Tibial nerve (tissue), 4 donors: ENCODE measurements around the gene PPP2R3A. TPM values are rescaled to one million over a fixed set of nuclear protein-coding genes. Genes with fewer than 3 reads are reported as not detected.

Experiments used
- DNase-seq, 2 donors: peaks; one replicate each; pipeline ENCODE4 v3.0.0-alpha.2; 2019; ENCODE audit warnings: low spot score in 2 of 2
- H3K27ac ChIP-seq, 4 donors: fragments of 200-600 bp; sonication (generic) in 3 of 4; one replicate each; pipeline ENCODE4 v1.5.1; 2017 to 2019; ENCODE audit warnings: mild to moderate bottlenecking in 1 of 4
- H3K27me3 ChIP-seq, 2 donors: fragments of 200-600 bp; sonication (generic) in 1 of 2; one replicate each; pipeline versions ENCODE4 v1.5.1 to v1.6.0; 2017 to 2019
- H3K36me3 ChIP-seq, 3 donors: fragments of 200-600 bp; sonication (generic); one replicate each; pipeline ENCODE4 v1.5.1; 2018 to 2019
- H3K4me1 ChIP-seq, 4 donors: fragments of 200-600 bp; sonication (generic) in 3 of 4; one replicate each; pipeline ENCODE4 v1.5.1; 2017 to 2019
- H3K4me3 ChIP-seq, 4 donors: fragments of 200-600 bp; sonication (generic) in 3 of 4; one replicate each; pipeline ENCODE4 v1.5.1; 2017 to 2019; ENCODE audit warnings: mild to moderate bottlenecking in 1 of 4, moderate library complexity in 1 of 4
- H3K9me3 ChIP-seq, 4 donors: fragments of 200-600 bp; sonication (generic) in 3 of 4; one replicate each; pipeline ENCODE4 v1.5.1; 2017 to 2019
- EP300 ChIP-seq, 2 donors: sonication (generic); formaldehyde crosslinking; IDR thresholded peaks; one replicate each; pipeline ENCODE4 v1.6.1; 2017; ENCODE audit warnings: antibody characterized with exemption in 2 of 2, mild to moderate bottlenecking in 1 of 2
- POLR2A ChIP-seq, 2 donors: fragments of 450-650 bp; IDR thresholded peaks; one replicate each; pipeline ENCODE4 v1.6.1; 2017; ENCODE audit warnings: antibody characterized with exemption in 2 of 2, mild to moderate bottlenecking in 2 of 2, moderate library complexity in 2 of 2
- WGBS, 2 donors: methylation state at CpG; one replicate each; pipeline ENCODE4 v1.1.5; 2018; 5-methylcytosine and 5-hydroxymethylcytosine counted together
- total RNA-seq, 4 donors: library from RNA; depleted of rRNA; stranded (reverse); fragments of >200 nt; gene quantifications; one replicate each; pipeline ENCODE4 v1.1.0, GENCODE V29; 2016
- TF ChIP-seq, protein P1 (sequence below), 5 experiments: fragments of 200-600 bp in 3 of 5; fragments of 450-650 bp in 2 of 5; sonication (generic) in 3 of 5; IDR thresholded peaks; one replicate each; pipeline ENCODE4 v1.5.1; 2016 to 2019; ENCODE audit warnings: antibody characterized with exemption in 5 of 5, mild to moderate bottlenecking in 3 of 5, moderate library complexity in 2 of 5

PPP2R3A gene
- total RNA-seq, 4 donors from 2014 or later: 12.3 to 18.2 (median 13.4) TPM

DNA sequence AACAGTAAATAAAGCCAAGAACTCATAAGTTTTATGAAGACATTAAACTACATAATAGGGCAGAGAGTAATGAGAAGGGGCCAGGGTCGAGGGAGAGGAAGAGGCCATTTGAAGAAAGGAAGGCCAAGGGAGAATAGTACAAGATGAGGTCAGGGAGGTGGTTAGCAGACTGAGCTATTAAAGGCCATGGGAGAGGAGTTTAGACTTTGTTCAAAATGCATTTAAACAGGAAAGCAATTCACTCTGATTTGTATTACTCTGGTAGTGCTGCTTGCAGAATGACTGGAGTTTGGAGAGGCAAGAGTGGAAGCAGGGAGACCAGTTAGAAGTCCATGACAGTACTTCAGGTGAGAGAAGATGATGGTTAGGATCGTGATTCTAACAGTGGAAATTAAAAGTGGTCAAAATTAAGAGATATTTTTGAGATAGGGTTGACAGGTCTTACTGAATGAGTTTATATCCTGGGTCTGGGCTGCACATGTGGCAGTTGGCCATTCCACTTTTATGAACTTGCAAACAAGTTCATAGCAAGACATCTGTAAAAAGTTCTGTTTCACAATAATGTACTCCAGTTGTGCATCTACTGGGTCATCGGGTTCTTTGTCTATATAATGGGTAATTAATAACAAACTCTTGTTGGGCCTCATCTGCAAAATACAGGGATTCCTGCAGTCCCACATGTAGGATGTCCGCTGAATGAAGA, 16.3 kb downstream of the PPP2R3A start:
- no peak for DNase-seq
- no peaks in the 10 kb centered on the region for H3K36me3 ChIP-seq
- 65 to 70% methylated on average over 4 of the region's 4 CpGs for WGBS, 2 donors
- no peaks in the 10 kb centered on the region for H3K4me1 ChIP-seq
- no peak overlapping the region for H3K27ac ChIP-seq
- no peak overlapping the region for H3K4me3 ChIP-seq
- H3K27me3 ChIP-seq: no peaks in the 10 kb centered on the region
- no peaks in the 10 kb centered on the region for H3K9me3 ChIP-seq
- TF ChIP-seq POLR2A (IDR thresholded peaks at IDR 0.05): no peak
- TF ChIP-seq, protein P1, sequence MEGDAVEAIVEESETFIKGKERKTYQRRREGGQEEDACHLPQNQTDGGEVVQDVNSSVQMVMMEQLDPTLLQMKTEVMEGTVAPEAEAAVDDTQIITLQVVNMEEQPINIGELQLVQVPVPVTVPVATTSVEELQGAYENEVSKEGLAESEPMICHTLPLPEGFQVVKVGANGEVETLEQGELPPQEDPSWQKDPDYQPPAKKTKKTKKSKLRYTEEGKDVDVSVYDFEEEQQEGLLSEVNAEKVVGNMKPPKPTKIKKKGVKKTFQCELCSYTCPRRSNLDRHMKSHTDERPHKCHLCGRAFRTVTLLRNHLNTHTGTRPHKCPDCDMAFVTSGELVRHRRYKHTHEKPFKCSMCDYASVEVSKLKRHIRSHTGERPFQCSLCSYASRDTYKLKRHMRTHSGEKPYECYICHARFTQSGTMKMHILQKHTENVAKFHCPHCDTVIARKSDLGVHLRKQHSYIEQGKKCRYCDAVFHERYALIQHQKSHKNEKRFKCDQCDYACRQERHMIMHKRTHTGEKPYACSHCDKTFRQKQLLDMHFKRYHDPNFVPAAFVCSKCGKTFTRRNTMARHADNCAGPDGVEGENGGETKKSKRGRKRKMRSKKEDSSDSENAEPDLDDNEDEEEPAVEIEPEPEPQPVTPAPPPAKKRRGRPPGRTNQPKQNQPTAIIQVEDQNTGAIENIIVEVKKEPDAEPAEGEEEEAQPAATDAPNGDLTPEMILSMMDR (IDR thresholded peaks at IDR 0.05): no peak

DNA sequence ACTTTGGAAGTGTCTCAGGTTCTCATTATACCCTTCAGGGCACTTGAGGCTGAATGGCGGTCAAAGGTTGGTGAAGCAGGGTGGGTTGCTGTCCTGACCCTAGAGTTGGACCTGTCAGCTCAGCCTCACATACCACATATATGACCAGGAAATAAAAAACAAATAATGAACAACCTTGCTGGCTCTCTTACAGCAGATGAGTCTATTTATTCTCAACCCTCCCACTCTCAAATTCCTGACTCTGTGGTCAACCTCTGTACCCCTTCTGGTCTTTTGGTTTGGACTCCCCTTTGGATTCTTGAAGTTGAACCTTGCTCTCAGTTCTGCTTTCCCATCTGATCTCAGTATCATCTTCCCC, 16.9 kb downstream of the PPP2R3A start:
- no peaks in the 10 kb centered on the region for H3K36me3 ChIP-seq
- no peaks in the 10 kb centered on the region for H3K4me1 ChIP-seq
- no peak for DNase-seq
- TF ChIP-seq POLR2A (IDR thresholded peaks at IDR 0.05): no peak
- TF ChIP-seq, protein P1 (IDR thresholded peaks at IDR 0.05): no peak
- TF ChIP-seq EP300 (IDR thresholded peaks at IDR 0.05): no peak
- no peak overlapping the region for H3K4me3 ChIP-seq
- H3K27me3 ChIP-seq: no peaks in the 10 kb centered on the region
- WGBS, 2 donors: 87 to 95% methylated on average over 1 of the region's 1 CpG
- H3K27ac ChIP-seq: no peak overlapping the region
- H3K9me3 ChIP-seq: no peaks in the 10 kb centered on the region

DNA sequence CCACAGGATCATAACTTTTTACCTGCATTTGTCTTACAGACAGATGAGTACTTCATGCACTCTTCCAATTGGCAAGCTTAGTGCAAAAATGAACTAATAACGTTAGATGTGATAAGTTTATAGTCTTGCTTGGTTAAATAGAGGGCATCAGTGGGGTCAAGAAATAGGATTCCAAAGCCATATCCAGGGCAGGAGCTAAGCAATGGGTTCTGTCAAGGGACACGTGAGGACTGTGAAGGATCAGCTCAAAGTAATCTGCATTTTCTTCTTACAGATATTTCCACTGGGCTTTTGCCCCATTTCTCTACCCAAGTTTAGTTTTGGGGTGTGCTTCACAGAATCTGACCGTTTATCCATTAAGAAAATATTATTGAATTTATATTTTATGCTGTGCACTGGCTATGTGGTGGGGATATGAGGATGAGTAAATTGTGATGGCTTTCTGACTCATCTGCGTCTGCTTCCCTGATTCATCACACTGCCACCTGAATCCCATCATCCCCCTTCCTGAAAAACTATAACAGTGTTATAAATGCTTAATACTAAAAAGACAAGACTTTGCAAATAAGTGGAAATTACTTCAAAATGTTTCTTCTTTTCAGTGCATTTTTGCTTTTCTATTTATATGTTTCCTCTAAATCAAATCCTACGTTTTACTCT, 17.5 kb downstream of the PPP2R3A start:
- Histone ChIP-seq H3K27ac (no peak overlapping the region), H3K9me3 (no peaks in the 10 kb centered on the region), H3K4me1 (no peaks in the 10 kb centered on the region), H3K36me3 (no peaks in the 10 kb centered on the region), H3K4me3 (no peak overlapping the region), H3K27me3 (no peaks in the 10 kb centered on the region)
- TF ChIP-seq, protein P1 (IDR thresholded peaks at IDR 0.05): no peak
- TF ChIP-seq POLR2A (IDR thresholded peaks at IDR 0.05) (no peak), EP300 (IDR thresholded peaks at IDR 0.05) (no peak)
- DNase-seq: no peak
- WGBS, 2 donors: 70 to 74% methylated on average over 5 of the region's 5 CpGs

DNA sequence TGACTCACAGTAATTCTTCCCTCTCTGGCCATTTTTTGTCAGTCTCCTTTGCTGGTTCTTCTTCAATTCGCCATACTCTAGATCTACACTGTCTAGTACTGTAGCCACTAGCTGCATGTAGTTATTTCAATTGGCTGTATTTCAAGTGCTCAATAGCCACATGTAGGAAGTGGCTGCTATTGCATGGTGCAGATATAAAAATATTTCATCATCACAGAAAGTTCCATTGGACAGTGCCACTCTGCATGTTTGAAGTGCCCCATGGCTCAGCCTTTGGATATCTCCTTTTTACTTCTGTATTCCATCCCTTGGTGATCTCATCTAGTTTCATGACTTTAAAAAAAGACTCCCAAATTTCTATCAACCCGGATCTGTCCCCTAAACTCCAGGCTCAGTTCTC, 22.1 kb downstream of the PPP2R3A start:
- 97 to 98% methylated on average over 2 of the region's 2 CpGs for WGBS, 2 donors
- no peak for DNase-seq
- no peak overlapping the region for H3K27ac ChIP-seq
- TF ChIP-seq, protein P1 (IDR thresholded peaks at IDR 0.05): no peak
- TF ChIP-seq EP300 (IDR thresholded peaks at IDR 0.05) (no peak), POLR2A (IDR thresholded peaks at IDR 0.05) (no peak)
- no peaks in the 10 kb centered on the region for H3K9me3 ChIP-seq
- H3K4me1 ChIP-seq: peaks cover 0 to 4% (median 0%) of the 10 kb centered on the region in 4 donors
- no peaks in the 10 kb centered on the region for H3K27me3 ChIP-seq
- H3K36me3 ChIP-seq: no peaks in the 10 kb centered on the region
- no peak overlapping the region for H3K4me3 ChIP-seq

DNA sequence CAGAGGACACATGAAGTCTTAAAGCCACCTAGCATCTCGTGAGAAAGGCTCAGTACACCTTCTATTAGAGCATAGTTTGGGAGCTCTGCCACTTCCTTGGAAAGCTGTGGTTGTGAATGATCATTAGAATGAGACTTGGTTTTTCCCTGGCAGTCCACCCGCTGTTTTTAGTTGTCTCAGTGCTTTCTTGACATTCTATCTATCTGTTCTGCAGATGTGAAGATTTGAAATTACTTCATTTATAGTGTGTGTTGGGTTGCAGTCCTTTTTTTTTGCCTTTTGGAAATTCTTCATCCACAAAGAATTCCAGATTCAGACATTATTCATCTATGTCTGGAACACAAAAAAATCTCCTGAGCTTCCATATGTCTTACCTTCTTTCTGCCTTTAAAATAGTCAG, 23.7 kb downstream of the PPP2R3A start:
- TF ChIP-seq EP300 (IDR thresholded peaks at IDR 0.05) (no peak), POLR2A (IDR thresholded peaks at IDR 0.05) (no peak)
- TF ChIP-seq, protein P1 (IDR thresholded peaks at IDR 0.05): no peak
- Histone ChIP-seq H3K36me3 (no peaks in the 10 kb centered on the region), H3K4me1 (peaks cover 0 to 4% (median 0%) of the 10 kb centered on the region in 4 donors), H3K9me3 (no peaks in the 10 kb centered on the region), H3K27ac (no peak overlapping the region), H3K27me3 (no peaks in the 10 kb centered on the region), H3K4me3 (no peak overlapping the region)
- WGBS, 2 donors: 61 to 76% methylated on average over 2 of the region's 2 CpGs
- no peak for DNase-seq
